ENCODE results near the gene POP7.
"Not testable (repeated sequence)": the region's sequence is repeated elsewhere in the genome, so short reads cannot be mapped to it uniquely, and the experiment has no call there.

Gene POP7

DNA sequence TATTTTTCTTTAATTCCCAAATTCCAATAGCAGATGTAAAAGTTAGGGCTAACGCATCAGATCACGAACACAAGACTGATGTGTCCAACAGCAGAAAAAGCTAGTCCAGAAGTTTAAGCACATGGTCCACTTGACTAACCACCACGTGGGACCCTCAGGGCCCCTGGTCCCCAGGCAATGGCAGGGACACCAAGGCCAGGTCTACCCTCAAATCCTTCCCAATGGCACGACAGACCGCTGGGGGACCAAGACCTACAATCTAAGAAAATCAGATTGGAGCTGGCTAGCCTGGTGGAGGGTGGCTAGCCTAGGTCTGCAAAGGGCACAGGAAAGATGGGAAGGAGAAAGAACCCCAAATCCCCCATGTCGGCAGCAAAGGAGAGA, 13.4 kb upstream of the POP7 start:
- DNase-seq (ENCODE audit: low spot score), result no peak

DNA sequence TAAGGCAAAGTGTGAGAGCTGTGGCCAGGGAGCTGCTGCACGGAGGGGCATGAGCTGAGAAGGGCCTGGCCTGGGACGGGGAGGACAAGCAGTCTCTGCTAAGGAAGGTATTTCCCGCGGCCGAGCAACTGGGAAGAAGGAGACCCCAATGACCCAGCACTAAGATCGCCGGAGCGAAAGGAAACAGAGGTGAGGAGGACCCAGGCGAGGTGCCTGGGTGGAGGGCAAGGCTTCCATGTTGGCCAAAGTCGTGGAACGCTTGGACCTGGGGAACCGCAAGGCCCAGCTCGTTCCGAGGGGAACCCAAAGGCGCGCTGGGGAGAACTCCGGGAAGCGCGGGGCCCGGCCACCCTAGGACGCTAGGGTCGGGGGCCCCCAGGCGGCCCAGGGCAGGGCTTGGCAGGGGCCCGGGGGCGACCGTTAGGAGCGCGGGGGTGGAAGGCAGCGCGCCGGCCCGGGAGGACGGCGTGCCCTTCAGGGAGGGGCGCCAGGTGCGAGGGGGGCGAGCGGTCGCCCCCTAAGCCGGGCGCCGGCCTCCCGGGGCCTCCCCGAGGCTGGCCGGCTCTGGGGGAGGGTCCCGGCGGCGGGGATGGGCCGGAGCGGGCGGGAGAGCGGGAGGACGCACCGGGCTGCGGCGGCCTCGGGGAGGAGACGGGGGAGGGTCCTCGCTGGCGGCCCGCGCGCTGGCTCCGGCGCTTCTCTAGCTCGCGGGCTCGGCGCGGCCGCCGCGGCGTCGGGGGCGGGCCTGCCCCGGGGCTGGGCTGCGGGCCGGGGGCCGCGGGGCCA, 12.4 kb upstream of the POP7 start:
- DNase-seq (ENCODE audit: low spot score), result no peak

DNA sequence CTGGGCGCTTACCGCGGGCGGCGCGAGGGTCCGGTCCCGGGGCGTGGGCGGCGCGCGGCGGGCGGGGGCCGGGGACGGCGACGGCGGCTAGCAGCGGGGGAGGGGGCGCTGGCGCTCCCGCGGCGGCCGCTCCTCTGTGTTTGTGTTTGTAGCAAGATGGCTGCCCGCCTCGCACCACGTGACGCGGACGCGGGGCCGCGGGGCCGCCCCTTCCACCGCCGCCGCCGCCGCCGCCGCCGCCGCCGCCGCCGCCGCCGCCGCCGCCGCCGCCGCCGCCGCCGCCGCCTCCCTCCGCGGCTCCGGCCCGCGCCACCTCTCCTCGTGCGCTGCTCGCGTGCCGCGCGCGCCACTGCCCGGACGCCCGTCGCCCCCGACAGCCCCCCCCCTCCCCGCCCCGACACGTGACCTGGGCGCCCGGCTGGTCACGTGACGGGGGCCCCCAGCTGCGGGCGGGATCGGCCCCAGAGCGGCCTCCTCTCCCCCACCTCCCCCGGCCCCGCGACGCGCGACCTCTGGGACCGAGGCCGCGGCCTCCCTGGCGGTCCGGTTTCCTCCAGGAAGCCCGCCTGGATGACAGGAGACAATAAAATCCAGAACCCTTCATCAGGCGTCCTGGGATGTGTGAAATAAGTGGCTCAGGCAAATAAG, 11.7 kb upstream of the POP7 start, which contains the start of gene GIGYF1:
GIGYF1 (minus strand) TSS at position 153 of the 648 bp plus-strand sequence. CDS start 6,012 bp downstream, outside the sequence.
- peak; percentile 71 for DNase-seq (ENCODE audit: low spot score)

DNA sequence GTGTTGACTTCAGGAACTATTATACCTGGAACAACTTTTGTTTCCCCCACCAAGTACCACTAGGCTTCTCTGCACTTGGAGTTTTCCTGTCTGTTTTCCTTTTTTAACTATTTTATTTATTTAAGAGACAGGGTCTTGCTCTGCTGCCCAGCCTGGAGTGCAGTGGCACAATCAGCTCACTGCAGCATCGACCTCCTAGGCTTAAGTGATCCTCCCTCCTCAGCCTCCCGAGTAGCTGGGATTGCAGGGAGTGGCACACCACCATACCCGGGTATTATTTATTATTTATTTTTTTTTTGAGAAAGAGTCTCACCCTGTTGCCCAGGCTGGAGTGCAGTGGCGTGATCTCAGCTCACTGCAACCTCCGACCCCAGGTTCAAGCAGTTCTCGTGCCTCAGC, 9.8 kb upstream of the POP7 start:
- no peak for DNase-seq (ENCODE audit: low spot score)

DNA sequence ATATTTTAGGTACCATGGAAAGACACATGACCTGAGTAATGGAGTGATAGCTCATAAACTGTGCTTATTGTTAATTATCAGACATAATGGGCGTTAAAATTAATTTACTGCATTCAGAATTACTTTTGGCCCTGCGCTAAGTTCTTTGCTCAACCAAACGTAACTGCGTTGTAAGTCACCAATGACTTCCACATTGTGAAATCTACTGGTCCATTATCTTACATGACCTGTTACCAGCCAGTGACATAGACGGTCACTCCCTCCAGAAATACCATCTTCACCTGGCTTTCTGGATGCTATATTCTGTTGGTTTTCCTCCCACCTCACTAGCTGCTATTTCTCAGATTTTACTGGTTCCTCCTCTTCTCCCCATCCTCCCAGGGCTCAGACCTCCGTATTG, 6.9 kb upstream of the POP7 start:
- no peak for DNase-seq (ENCODE audit: low spot score)

DNA sequence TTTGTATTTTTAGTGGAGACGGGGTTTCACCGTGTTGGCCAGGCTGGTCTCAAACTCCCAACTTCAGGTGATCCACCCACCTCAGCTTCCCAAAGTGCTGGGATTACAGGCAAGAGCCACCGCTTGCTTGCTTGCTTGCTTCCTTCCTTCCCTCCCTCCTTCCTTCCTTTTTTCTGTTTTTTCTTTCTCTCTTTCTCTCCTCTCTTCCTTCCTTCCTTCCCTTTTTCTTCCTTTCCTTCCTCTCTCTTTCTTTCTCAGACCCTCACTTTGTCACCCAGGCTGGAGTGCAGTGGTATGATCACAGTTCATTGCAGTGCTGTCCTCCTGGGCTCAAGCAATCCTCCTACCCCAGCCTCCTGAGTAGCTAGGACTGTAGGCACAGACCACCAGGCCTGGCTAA, 4.8 kb upstream of the POP7 start:
- not testable (repeated sequence) for DNase-seq (ENCODE audit: low spot score)

DNA sequence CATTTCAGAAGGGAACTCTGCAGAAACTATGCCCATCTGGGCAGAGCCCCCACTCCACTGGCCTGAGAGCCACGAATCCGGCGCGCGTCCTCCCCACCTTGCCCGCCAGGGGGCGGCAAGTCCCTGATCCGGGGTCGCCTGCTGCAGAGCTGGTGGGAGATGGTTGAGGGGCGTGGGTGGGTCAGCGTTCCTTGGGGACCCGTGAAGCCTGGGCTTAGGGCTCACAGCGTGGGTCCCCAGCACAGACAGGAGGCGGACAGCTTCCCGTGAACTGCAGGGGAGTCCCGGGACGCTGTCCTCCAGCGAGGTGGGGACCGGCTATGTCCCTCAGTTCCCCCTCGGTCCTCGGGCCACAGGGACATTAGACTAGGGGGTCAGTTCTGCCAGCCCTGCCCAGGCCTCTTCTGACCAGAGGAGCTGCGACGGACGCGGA, 585 bp upstream of the POP7 start:
- peak; percentile 72 for DNase-seq (ENCODE audit: low spot score)

DNA sequence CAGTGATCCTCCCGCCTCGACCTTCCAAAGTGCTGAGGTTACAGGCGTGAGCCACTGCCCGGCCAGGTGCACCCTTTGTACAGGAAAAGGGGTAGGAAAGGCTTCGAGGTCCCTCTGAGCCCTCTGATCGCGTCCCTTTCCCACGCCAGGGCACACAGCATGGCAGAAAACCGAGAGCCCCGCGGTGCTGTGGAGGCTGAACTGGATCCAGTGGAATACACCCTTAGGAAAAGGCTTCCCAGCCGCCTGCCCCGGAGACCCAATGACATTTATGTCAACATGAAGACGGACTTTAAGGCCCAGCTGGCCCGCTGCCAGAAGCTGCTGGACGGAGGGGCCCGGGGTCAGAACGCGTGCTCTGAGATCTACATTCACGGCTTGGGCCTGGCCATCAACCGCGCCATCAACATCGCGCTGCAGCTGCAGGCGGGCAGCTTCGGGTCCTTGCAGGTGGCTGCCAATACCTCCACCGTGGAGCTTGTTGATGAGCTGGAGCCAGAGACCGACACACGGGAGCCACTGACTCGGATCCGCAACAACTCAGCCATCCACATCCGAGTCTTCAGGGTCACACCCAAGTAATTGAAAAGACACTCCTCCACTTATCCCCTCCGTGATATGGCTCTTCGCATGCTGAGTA, 871 bp downstream of the POP7 start:
- no peak for DNase-seq (ENCODE audit: low spot score)

DNA sequence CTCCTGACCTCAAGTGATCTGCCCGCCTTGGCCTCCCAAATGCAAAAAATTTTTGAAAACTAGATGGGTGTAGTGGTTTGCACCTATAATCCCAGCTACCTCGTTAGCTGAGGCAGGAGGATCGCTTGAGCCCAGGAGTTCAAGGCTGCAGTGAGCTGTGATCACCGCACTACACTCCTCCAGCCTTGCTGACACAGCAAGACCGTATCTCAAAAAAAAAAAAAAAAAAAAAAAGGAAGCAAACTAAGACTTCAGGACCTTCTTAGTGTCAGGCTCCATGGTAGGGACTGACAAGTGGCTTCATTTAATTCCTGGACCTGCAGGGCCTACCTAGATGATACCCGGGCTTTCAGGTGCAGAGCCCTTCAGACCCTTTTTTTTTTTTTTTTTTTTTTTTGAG, 2.5 kb downstream of the POP7 start:
- DNase-seq (ENCODE audit: low spot score), result no peak

DNA sequence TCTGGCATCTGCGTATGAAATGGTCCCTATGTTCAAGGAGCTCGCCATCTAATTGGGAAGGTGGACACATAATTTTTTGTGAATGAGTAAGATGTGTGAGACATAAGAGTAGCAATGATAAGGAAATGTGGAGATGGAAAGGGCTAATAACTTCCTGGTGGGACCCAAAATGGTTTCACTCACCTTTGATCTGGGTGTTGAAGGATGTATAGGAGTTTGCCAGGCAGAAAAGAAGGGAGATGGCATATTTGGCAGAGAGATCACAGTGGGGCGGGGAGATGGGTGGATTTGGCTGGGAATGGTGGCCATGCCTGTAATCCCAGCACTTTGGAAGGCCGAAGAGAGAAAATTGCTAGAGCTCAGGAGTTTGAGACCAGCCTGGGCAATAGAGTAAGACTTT, 4.5 kb downstream of the POP7 start:
- no peak for DNase-seq (ENCODE audit: low spot score)

DNA sequence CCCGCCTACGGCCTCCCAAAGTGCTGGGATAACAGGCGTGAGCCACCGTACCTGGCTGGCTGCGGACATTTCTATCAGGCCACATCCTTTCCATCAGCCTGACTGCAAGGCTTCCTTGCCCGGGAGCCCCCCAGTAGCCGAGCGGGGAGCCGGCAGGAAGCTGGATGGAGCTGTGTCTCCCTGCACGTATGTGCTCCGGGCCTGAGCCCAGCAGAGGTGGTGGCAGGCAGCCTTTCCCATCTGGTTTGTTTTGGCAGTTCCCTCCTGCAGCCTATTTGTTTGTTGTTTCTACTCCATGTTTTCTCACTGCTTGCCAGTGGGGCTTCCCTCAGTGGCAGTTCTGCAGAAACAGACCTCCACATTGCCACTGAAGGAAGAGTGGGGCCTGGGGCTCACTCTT, 5.4 kb downstream of the POP7 start:
- DNase-seq (ENCODE audit: low spot score), result no peak

DNA sequence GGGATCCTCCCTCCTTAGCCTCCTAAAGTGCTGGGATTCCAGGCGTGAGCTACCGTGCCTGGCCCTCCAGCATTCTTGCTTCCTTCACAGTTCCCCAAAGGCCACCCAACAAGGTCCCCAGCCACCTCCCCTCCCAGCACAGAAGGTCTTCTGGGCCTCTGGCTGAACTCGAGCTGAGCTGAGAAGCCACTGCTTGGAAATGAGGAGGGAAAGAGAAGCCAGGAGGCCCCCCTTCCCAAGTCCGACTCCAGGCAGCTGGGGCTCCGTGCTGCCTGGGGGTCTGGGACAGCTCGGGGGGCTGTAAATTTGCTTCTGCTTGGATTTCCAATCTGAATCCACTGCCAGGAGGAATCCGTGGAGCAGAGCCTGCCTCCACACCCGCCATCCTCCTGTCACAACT, 8.8 kb downstream of the POP7 start:
- no peak for DNase-seq (ENCODE audit: low spot score)

DNA sequence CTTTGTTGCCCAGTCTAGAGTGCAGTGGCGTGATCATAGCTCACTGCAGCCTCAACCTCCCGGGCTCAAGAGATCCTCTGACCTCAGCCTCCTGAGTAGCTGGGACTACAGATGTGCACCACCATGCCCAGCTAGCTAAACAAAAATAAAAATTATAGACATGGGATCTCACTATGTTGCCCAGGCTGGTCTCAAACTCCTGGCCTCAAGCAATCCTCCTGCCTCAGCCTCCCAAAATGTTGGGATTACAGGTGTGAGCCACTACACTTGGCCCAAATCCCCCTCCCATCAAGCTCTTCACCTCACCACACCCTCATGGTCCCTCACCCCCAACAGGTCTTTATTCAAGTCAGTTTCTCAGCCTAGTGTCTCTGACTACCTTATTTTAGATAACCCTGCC, 11.2 kb downstream of the POP7 start:
- not testable (repeated sequence) for DNase-seq (ENCODE audit: low spot score)

DNA sequence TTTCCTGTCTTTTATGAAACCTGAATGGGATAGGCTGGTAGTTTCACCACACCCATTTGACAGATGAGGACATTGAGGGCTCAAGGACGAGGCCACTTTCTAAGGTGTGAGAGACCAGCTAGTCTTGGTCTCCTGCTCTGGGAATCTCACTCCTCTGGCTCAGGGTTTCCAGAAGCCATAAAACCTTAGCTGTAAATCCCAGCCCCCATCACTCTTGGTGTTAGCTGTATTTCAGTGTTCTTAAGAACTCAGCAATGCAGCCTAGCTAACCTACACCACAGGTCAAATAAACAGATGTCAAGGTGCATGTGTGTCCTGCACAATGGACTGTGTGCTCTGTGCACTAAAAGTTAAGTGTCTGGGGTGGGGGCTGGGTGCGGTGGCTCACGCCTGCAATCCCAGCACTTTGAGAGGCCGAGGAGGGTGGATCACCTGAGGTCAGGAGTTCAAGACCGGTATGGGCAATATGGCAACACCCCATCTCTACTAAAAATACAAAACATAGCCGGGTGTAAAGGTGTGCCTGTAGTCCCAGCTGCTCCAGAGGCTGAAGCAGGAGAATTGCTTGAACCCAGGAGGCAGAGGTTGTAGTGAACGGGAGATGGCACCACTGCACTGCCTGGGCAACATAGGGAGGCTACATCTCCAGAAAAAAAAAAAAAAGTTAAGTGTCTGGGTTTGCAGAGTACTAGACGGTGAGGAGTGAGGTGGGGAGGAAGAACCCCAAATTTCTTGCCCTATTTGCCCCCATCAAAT, 13.8 kb downstream of the POP7 start:
- peak; percentile 27 for DNase-seq (ENCODE audit: low spot score)

DNA sequence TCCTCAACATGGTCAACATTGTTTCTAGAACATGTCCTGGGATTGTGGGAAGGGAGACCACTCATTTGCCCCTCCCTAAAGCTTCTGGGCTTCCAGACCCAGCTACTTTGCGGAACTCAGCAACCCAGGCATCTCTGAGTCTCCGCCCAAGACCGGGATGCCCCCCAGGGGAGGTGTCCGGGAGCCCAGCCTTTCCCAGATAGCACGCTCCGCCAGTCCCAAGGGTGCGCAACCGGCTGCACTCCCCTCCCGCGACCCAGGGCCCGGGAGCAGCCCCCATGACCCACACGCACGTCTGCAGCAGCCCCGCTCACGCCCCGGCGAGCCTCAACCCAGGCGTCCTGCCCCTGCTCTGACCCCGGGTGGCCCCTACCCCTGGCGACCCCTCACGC, 14.4 kb downstream of the POP7 start, which contains the start of gene EPO:
EPO (plus strand) TSS at position 190 of the 392 bp plus-strand sequence. CDS start 513 bp downstream, outside the sequence.
- no peak for DNase-seq (ENCODE audit: low spot score)

DNA sequence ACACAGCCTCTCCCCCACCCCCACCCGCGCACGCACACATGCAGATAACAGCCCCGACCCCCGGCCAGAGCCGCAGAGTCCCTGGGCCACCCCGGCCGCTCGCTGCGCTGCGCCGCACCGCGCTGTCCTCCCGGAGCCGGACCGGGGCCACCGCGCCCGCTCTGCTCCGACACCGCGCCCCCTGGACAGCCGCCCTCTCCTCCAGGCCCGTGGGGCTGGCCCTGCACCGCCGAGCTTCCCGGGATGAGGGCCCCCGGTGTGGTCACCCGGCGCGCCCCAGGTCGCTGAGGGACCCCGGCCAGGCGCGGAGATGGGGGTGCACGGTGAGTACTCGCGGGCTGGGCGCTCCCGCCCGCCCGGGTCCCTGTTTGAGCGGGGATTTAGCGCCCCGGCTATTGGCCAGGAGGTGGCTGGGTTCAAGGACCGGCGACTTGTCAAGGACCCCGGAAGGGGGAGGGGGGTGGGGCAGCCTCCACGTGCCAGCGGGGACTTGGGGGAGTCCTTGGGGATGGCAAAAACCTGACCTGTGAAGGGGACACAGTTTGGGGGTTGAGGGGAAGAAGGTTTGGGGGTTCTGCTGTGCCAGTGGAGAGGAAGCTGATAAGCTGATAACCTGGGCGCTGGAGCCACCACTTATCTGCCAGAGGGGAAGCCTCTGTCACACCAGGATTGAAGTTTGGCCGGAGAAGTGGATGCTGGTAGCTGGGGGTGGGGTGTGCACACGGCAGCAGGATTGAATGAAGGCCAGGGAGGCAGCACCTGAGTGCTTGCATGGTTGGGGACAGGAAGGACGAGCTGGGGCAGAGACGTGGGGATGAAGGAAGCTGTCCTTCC, 15.0 kb downstream of the POP7 start:
- no peak for DNase-seq (ENCODE audit: low spot score)

DNA sequence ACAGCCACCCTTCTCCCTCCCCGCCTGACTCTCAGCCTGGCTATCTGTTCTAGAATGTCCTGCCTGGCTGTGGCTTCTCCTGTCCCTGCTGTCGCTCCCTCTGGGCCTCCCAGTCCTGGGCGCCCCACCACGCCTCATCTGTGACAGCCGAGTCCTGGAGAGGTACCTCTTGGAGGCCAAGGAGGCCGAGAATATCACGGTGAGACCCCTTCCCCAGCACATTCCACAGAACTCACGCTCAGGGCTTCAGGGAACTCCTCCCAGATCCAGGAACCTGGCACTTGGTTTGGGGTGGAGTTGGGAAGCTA, 15.5 kb downstream of the POP7 start:
- no peak for DNase-seq (ENCODE audit: low spot score)

DNA sequence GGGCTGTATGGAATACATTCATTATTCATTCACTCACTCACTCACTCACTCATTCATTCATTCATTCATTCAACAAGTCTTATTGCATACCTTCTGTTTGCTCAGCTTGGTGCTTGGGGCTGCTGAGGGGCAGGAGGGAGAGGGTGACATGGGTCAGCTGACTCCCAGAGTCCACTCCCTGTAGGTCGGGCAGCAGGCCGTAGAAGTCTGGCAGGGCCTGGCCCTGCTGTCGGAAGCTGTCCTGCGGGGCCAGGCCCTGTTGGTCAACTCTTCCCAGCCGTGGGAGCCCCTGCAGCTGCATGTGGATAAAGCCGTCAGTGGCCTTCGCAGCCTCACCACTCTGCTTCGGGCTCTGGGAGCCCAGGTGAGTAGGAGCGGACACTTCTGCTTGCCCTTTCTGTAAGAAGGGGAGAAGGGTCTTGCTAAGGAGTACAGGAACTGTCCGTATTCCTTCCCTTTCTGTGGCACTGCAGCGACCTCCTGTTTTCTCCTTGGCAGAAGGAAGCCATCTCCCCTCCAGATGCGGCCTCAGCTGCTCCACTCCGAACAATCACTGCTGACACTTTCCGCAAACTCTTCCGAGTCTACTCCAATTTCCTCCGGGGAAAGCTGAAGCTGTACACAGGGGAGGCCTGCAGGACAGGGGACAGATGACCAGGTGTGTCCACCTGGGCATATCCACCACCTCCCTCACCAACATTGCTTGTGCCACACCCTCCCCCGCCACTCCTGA, 16.7 kb downstream of the POP7 start:
- no peak for DNase-seq (ENCODE audit: low spot score)

DNA sequence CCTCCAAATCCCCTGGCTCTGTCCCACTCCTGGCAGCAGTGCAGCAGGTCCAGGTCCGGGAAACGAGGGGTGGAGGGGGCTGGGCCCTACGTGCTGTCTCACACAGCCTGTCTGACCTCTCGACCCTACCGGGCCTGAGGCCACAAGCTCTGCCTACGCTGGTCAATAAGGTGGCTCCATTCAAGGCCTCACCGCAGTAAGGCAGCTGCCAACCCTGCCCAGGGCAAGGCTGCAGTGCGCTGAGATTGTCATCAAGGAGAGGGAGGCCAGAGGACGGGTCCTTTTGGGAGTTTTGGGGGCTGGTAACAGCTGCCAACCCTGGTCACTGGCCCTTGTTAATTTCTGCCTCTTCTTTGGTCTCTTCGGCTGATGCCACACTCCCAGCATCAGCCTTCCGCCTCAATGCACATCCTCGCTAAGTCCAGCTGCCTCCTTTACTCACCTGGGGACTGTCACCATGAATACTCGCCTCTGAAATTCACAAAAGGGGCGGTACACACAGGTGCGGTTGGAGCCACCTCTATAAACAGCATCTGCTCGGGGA, 17.9 kb downstream of the POP7 start:
- no peak for DNase-seq (ENCODE audit: low spot score)

DNA sequence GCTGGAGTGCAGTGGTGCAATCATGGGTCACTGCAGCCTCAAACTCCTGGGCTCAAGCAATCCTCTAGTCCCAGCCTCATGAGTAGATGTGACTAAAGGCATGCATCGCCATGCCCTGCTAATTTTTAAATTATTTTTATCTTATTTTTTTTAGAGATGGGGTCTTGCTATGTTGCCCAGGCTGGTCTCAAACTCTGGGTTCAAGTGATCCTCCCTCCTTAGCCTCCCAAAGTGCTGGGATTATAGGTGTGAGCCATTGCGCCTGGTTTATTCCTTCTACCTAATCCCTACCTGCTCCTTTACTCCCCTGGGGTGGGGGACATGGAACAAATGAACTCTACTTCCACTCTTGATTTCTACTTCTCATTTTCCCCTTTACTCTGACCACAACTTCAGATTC, 18.4 kb downstream of the POP7 start:
- not testable (repeated sequence) for DNase-seq (ENCODE audit: low spot score)

Measured in kidney tubule cell (primary cell).